HG03108 (cell line): ENCODE measurements around the gene SCUBE3.
A peak's percentile ranks its signal among the peaks of the same experiment; 100 is the strongest.

ENCODE experiments used
- ATAC-seq: cut with Tn5 transposase; IDR thresholded peaks from one replicate; pipeline ENCODE4 v1.9.1; 2021; ENCODE audit warnings: moderate library complexity; ENCODE audit not compliant: unreplicated experiment

The SCUBE3 gene

DNA sequence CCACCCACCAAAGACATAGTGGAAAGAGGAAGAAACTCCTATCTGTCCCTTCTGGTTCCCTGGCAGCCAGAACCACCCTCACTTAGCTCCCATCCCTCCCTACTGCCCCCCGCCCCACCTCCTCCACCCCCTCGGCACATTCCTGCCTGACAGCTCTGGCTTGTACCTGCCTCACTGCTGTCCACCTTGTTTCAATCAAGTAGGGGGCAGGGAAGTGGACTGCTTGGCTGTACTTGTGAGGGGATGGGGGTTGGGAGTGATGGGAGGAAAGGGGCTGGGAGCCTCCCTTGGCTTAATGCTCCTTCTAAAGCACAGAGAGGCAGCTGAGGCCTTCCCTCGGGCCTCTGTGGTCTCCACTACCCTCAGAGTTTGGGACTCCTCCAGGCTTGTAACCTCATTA, 23.7 kb downstream of the SCUBE3 start:
- ATAC-seq: no peak

- ATAC-seq: no peak
Measured at GRCh38 chr6:35238843-35239289, 25.1 kb downstream of the SCUBE3 start.

DNA sequence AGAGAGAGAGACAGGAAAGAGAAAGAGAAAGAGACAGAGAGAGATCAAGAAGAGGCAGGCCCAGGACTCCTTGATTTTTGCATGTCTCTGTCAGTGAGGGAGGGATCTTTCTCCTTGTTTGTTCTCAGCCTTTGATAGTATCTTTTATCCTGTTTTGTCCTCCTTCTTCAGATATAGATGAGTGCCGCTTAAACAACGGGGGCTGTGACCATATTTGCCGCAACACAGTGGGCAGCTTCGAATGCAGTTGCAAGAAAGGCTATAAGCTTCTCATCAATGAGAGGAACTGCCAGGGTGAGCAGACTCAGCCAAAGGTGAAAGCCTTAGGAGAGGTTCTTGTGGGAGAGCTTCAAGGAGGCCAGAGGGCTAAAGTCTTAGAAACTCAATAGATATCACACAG, 25.8 kb downstream of the SCUBE3 start:
- no peak for ATAC-seq

DNA sequence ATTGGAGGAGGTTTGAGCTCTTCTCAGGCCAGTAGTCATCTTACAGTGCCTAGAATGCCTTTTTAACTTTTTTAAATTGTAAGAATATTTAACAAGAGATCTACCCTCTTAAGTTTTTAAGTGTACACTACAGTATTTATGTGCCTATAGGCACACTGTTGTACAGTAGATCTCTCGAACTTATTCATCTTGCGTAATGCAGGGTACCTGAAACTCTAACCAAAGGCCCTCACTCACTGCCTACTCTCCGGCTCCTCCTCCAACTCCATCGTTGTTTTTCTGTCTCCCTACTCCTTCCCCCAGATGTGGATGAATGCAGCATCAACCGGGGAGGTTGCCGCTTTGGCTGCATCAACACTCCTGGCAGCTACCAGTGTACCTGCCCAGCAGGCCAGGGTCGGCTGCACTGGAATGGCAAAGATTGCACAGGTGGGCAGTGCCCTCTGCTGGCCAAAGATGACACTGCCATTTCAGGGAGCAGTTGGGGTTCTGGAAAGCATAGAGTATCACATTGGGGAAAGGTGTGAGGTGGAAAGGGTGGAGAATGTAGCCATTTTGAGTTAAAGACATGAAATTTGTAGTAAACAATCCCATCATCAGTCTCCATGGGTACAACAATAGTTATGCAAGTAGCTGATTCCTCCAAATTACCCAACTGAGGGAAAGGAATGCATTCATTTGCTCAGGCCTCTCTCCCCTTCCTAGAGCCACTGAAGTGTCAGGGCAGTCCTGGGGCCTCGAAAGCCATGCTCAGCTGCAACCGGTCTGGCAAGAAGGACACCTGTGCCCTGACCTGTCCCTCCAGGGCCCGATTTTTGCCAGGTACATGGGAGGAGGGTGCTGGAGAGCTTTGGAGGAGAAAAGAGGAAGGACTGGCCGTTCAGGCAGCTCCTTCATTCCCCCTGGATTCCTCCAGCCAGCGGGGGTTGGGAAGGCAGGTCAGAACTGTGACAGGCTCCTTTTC, 27.4 kb downstream of the SCUBE3 start:
- ATAC-seq: peak; percentile 56

DNA sequence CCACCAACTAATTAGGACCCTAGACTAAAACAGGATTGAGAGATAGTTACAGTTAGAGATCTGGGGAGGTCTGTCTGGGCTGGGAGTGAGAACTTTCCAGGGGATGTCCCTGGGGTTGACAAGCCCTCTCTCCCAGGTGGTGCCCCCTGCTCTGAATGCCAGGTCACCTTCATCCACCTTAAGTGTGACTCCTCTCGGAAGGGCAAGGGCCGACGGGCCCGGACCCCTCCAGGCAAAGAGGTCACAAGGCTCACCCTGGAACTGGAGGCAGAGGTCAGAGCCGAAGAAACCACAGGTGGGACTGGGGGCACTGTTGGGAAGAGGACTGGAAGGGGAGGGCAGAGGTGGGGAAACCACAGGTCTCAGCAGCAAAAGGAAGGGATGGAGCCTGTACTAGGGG, 28.7 kb downstream of the SCUBE3 start:
- no peak for ATAC-seq

GRCh38 chr6:35242906-35243305, 29.1 kb downstream of the SCUBE3 start:
- no peak for ATAC-seq

- ATAC-seq: no peak
Measured at GRCh38 chr6:35243386-35243958, 29.7 kb downstream of the SCUBE3 start.

DNA sequence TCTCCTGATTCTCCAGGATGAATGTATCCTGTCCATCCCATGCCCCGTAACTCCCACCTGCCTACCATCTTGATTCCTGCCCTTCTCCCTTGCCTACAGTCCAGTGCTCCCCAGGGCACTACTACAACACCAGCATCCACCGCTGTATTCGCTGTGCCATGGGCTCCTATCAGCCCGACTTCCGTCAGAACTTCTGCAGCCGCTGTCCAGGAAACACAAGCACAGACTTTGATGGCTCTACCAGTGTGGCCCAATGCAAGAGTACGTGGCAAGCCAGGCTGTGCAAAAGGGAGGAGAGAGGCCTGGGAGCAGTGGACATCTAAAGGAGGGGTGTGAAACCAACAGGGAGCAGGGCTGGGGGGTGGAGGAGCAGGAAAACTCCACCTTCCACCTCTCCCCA, 30.8 kb downstream of the SCUBE3 start:
- ATAC-seq: no peak

GRCh38 chr6:35247642-35248231, 34.0 kb downstream of the SCUBE3 start:
- ATAC-seq: peak; percentile 50

- no peak for ATAC-seq
Measured at GRCh38 chr6:35248300-35248699, 34.5 kb downstream of the SCUBE3 start.

GRCh38 chr6:35248965-35249364, 35.2 kb downstream of the SCUBE3 start:
- ATAC-seq: no peak

DNA sequence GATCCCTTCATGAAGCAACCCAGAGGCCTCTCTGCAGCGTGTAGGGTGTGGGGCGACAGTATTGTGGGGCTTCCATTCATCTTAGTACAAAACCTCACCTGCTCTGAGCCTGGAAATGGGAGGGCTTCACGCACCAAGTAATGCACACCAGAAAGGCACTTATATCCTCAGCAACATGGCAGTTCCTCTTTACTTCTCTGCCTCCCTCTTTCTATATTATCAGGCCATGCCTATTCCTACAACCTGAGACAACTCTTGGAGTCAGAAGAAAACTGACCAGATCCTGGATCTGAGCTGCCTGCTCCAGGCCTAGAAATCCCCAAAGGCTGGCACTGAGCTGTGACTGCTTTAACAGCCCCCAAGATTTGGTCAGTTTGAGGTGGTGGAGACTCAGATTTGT, 38.2 kb downstream of the SCUBE3 start:
- ATAC-seq: no peak

- ATAC-seq: no peak
Measured at GRCh38 chr6:35253249-35253648, 39.5 kb downstream of the SCUBE3 start.

DNA sequence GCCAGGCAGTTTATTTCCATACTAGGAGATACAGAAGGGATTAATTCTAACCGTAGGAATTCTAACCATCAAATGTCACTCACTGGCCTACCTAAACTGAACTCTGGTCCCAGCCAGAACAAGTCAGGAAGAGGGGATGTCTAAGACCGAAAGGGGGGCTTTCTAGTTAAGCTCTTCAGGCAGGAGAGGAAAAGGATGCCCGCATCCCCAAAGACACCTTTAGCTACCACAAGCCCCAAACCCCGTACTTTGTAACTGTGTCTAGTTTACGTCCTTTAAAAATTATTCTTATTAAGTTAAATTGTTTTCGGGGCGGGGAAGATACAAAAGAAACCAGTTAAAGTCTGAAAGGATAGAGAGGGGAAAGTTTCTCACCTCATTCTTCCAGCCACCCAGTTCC, 44.6 kb downstream of the SCUBE3 start:
- ATAC-seq: no peak

- ATAC-seq: peak; percentile 7
Measured at GRCh38 chr6:35258858-35259193, 45.1 kb downstream of the SCUBE3 start.

GRCh38 chr6:35259194-35259947, 45.6 kb downstream of the SCUBE3 start, which contains the start of gene ZNF76:
TSS of gene ZNF76 (plus strand) at chr6:35259735. CDS start at chr6:35281152, 21,417 bp downstream.
- peak; percentile 83 for ATAC-seq

DNA sequence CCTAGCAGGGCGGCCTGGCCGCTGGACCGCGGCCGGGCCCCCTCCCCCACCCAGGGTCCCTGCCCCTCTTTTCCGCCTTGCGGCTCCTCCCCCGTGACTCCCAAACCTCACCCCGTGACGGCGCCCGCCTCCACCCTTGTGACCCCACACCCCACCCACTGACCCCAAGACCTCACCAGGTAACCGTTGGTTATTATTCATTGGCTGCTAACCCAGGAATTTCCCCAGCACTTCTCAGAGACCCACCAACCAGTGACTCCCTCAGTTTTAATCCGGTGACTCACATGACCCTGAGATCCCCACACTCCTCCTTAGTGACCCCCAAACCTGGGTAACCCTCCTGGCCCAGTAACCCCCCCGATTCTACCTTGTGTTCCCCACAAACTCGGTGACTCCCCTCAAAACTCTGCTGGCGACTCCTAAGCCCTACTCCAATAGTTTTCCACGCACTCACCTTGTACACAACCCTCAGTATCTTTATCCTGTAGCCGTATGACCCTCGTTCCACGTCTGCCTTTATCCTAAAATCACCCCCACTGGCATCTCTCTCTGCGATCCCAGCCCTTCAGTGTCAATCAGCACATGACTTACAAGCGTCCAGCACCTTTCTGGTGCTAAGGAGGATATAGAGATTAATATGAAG, 46.3 kb downstream of the SCUBE3 start:
- ATAC-seq: peak; percentile 16

DNA sequence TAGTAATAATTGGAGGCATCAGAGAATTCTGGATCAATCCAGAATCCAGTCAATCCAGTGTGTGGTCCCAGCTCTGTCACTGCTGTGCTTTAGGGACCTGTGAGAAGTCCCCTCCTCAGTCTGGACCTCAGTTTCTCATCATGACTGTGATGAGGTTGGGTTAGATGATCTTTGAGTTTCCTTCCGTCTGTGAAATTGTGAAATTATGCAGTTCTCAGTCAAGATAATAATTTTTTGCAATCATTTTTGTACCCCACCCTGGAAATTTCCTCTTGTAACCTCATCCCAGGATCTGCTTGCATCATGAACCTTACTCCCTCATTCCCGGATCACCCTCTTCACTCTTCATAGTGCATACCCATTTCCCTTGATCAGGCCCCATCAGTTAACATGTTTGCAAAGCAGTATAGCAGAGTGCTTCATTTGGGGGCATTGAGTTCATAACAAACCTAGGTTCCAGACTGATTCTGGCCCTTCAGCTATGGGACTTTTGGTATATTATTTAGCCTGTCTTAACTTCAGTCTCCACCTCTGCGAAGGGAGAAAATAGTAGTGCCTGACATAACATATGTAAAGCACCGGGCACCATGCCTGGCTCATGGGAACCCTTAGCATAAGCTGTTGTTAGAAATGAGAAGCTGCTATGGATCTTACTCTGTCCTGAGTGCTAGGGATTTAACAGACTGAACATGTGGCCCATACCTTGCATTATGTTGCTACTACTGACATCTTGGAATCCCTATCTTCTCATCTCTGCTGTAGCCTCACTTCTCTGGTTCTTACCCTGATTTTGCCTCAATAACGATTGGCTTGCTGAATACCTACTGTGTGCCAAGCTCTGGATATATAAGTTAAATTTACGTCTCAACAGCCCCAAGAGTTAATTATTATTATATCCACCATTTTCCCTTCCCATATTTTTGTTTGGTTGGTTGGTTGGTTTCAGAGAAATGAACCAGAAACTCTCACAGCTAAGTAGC, 47.1 kb downstream of the SCUBE3 start:
- ATAC-seq: no peak

- no peak for ATAC-seq
Measured at GRCh38 chr6:35262596-35262995, 48.8 kb downstream of the SCUBE3 start.
